Heart left ventricle (tissue), 16 donors: ENCODE data around the gene LAMTOR1. TPM values are rescaled to one million over a fixed set of nuclear protein-coding genes. Genes with fewer than 3 reads are reported as not detected.
"Not testable (repeated sequence)": the region's sequence is repeated elsewhere in the genome, so short reads cannot be mapped to it uniquely, and the experiment has no call there.

ENCODE experiments used
- ATAC-seq, 4 donors: fragments of 200-7000 bp; cut with Tn5 transposase; one replicate each; pipeline ENCODE4 v1.9.1; 2020 to 2022; ENCODE audit warnings: moderate library complexity in 4 of 4, mild to moderate bottlenecking in 3 of 4, moderate number of reproducible peaks in 1 of 4
- DNase-seq, 5 donors: peaks; one replicate each; pipeline ENCODE4 v3.0.0-alpha.2; 2020
- H3K27ac ChIP-seq, 12 donors: fragments of 200-600 bp; sonication (generic) in 4 of 12; one replicate each; pipeline versions ENCODE4 v1.5.0 to v1.8.0; 2016 to 2022; ENCODE audit warnings: mild to moderate bottlenecking in 2 of 12
- H3K27me3 ChIP-seq, 9 donors: fragments of 200-600 bp; sonication (generic) in 2 of 9; one replicate each; pipeline versions ENCODE4 v1.5.1 to v1.8.0; 2016 to 2022; ENCODE audit warnings: mild to moderate bottlenecking in 3 of 9
- H3K36me3 ChIP-seq, 9 donors: fragments of 200-600 bp; sonication (generic) in 2 of 9; one replicate each; pipeline versions ENCODE4 v1.5.0 to v1.8.0; 2018 to 2022; ENCODE audit warnings: mild to moderate bottlenecking in 2 of 9
- H3K4me1 ChIP-seq, 12 donors: fragments of 200-600 bp; sonication (generic) in 4 of 12; one replicate each; pipeline versions ENCODE4 v1.5.0 to v1.8.0; 2016 to 2022; ENCODE audit warnings: mild to moderate bottlenecking in 3 of 12
- H3K4me3 ChIP-seq, 12 donors: fragments of 200-600 bp; sonication (generic) in 4 of 12; one replicate each; pipeline versions ENCODE4 v1.5.0 to v1.8.0; 2017 to 2022; ENCODE audit warnings: mild to moderate bottlenecking in 9 of 12, moderate library complexity in 4 of 12
- H3K9me3 ChIP-seq, 12 donors: fragments of 200-600 bp; sonication (generic) in 4 of 12; one replicate each; pipeline versions ENCODE4 v1.5.0 to v1.8.0; 2016 to 2022; ENCODE audit warnings: mild to moderate bottlenecking in 1 of 12
- CTCF ChIP-seq, 12 donors: fragments of 200-600 bp; sonication (generic) in 4 of 12; IDR thresholded peaks; one replicate each; pipeline versions ENCODE4 v1.5.0 to v1.8.0; 2018 to 2022; ENCODE audit warnings: antibody characterized with exemption in 12 of 12, mild to moderate bottlenecking in 5 of 12
- POLR2A ChIP-seq, 2 donors: fragments of 450-650 bp; IDR thresholded peaks; one replicate each; pipeline ENCODE4 v1.6.1; 2017; ENCODE audit warnings: antibody characterized with exemption in 2 of 2, mild to moderate bottlenecking in 2 of 2, moderate library complexity in 2 of 2
- WGBS, 4 donors: extraction: QIAGEN DNeasy Blood & Tissue Kit in 2 of 4; methylation state at CpG; one replicate each; pipeline versions ENCODE4 v1.1.5 to v1.1.7; 2013 to 2018; 5-methylcytosine and 5-hydroxymethylcytosine counted together
- intact Hi-C, 10 donors: fragments of 100-400 bp; cut with DNase I; formaldehyde crosslinking; loops; one replicate each; pipeline versions ENCODE4 v1.11.1 to v1.14.2; 2022
- polyA plus RNA-seq, 2 donors: library from polyadenylated mRNA; stranded (reverse); fragments of 200-250 nt; gene quantifications; one replicate each; pipeline ENCODE4 v1.2.3, GENCODE V29; 2013
- total RNA-seq, 9 donors: library from RNA; depleted of rRNA in 2 of 9; stranded (reverse); fragments of >200 nt in 2 of 9; fragmentation: NEBNext Ultra II Directional in 3 of 9; extraction: Animal tissue kit (Norgen Biotek cat#: 25700) in 3 of 9; gene quantifications; one replicate each; pipeline versions ENCODE4 v1.1.0 to v1.2.4, GENCODE V29; 2016 to 2023
- donor health status: ischemic (EF 13 %, LVEDD 7.1; RV severe dilation, severe dysfunction).
- donor health status: healthy with polysubstance abuse.
- donor health status: DM: no; HTN: yes; CAD: no.
- donor health status: DM: no; HTN: no; CAD: no.
- donor health status: ischemic (EF 25% LVEDD 6.9; RV normal size, moderate dysfunction).
- donor health status: ischemic (EF 25% LVEDD 5.7; RV mildly dilated, moderate dysfunction).
- donor health status: healthy.
- donor health status: DM: yes; HTN: yes; CAD: no.
- donor health status: ischemic (EF 35%, LVEDD 5.7; RV mildly dilated, moderate dysfunction).
- donor health status: nonischemic (EF 11% LVEDD 7.7; RV severe dilation, severe dysfunction).
- donor health status: DM: yes; HTN: yes; CAD: no.
- donor health status: PGD.
- donor health status: ischemic (EF 29% LVEDD 5.4; RV normal size, mild dysfunction).
- donor health status: nonischemic (EF 23%, LVEDD 6.1; RV moderate dilation, normal function).

The LAMTOR1 gene
- total and polyA plus RNA-seq, 11 donors: 68.7 to 159 (median 84.8) TPM

GRCh38 chr11:72139500-72139899 is 36.4 kb upstream of the LAMTOR1 start:
- no peak for DNase-seq
- ATAC-seq: no peak
- 91 to 95% (median 94%) methylated on average over 11 of the region's 11 CpGs for WGBS, 4 donors
- Histone ChIP-seq H3K9me3 (no peaks in the 10 kb centered on the region), H3K4me3 (no peak overlapping the region), H3K27me3 (no peaks in the 10 kb centered on the region), H3K36me3 (no peaks in the 10 kb centered on the region), H3K4me1 (peaks cover 0 to 5% (median 0%) of the 10 kb centered on the region in 12 donors), H3K27ac (no peak overlapping the region)
- intact Hi-C loops: no loop called here
- no peak for TF ChIP-seq POLR2A (IDR thresholded peaks at IDR 0.05)
- no peak for TF ChIP-seq CTCF (IDR thresholded peaks at IDR 0.05)

DNA sequence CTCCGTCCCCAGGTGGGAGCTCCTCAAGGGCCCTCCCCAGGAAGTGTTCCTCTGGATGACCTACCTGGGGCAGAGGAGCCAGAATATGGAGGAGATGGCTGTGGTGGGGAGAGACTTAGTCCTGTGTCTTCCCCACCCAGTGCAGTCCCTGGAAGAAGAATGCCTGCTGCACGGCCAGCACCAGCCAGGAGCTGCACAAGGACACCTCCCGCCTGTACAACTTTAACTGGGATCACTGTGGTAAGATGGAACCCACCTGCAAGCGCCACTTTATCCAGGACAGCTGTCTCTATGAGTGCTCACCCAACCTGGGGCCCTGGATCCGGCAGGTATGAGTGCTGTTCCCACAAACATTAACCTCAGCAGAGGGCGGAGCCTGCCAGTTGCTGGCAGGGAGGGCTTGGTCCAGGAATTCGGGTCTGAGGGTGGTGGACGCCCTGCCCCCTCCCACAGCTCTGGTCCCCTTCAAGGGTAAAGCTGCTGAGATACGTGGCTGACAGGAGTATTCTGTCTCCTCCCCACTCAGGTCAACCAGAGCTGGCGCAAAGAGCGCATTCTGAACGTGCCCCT is 35.8 kb upstream of the LAMTOR1 start:
- no peak overlapping the region for H3K27ac ChIP-seq
- DNase-seq (no peak), ATAC-seq (no peak)
- intact Hi-C loops: no loop called here
- H3K4me3 ChIP-seq: no peak overlapping the region
- WGBS, 4 donors: 80 to 92% (median 83%) methylated on average over 9 to 12 of the region's 12 CpGs
- H3K4me1 ChIP-seq: peaks cover 0 to 6% (median 0%) of the 10 kb centered on the region in 12 donors
- H3K27me3 ChIP-seq: peaks cover 0 to 1% (median 0%) of the 10 kb centered on the region in 9 donors
- no peaks in the 10 kb centered on the region for H3K36me3 ChIP-seq
- no peak for TF ChIP-seq POLR2A (IDR thresholded peaks at IDR 0.05)
- no peak for TF ChIP-seq CTCF (IDR thresholded peaks at IDR 0.05)
- H3K9me3 ChIP-seq: no peaks in the 10 kb centered on the region

GRCh38 chr11:72136684-72137262 is 33.7 kb upstream of the LAMTOR1 start:
- Histone ChIP-seq H3K27ac (no peak overlapping the region), H3K4me3 (no peak overlapping the region), H3K9me3 (no peaks in the 10 kb centered on the region), H3K27me3 (peaks cover 0 to 10% (median 0%) of the 10 kb centered on the region in 9 donors), H3K4me1 (peaks cover 0 to 9% (median 0%) of the 10 kb centered on the region in 12 donors), H3K36me3 (no peaks in the 10 kb centered on the region)
- 70 to 93% (median 81%) methylated on average over 4 of the region's 4 CpGs for WGBS, 4 donors
- DNase-seq (no peak), ATAC-seq (no peak)
- TF ChIP-seq POLR2A (IDR thresholded peaks at IDR 0.05) (no peak), CTCF (IDR thresholded peaks at IDR 0.05) (no peak)
- intact Hi-C loops: no loop called here

DNA sequence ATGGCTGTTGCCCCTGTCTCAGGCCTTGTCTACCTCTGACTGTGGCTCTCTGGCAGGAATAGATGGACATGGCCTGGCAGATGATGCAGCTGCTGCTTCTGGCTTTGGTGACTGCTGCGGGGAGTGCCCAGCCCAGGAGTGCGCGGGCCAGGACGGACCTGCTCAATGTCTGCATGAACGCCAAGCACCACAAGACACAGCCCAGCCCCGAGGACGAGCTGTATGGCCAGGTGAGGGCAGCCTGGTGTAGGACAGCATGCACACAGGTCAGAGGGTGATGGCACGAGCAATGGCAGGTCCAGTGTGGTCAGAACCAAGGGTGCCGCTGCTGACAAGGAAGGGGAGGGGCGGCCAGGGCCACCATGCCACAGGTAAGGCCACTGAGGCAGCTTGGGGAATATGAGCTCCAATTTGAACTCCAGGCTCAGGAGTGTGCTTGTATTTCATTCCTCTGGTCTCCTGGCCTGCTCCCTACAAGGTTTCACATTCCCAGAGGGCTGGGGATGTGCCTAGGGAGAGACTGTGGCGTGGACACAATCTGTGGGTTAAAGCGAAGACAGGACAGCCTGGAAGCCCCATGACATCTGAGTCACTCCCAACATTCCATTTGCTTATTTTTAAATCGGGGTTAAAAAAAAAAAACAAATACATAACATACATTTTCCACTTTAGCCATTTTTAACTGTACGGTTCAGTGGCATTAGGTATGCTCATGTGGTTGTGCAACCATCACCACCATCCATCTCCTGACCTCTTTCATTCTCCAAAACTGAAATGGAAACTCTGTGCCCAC is 33.0 kb upstream of the LAMTOR1 start:
- Histone ChIP-seq H3K36me3 (no peaks in the 10 kb centered on the region), H3K9me3 (no peaks in the 10 kb centered on the region), H3K4me3 (no peak overlapping the region), H3K4me1 (peaks cover 0 to 9% (median 0%) of the 10 kb centered on the region in 12 donors), H3K27ac (no peak overlapping the region), H3K27me3 (peaks cover 0 to 10% (median 0%) of the 10 kb centered on the region in 9 donors)
- 82 to 90% (median 88%) methylated on average over 14 of the region's 14 CpGs for WGBS, 4 donors
- TF ChIP-seq POLR2A (IDR thresholded peaks at IDR 0.05) (no peak), CTCF (IDR thresholded peaks at IDR 0.05) (no peak)
- intact Hi-C loops: no loop called here
- DNase-seq (no peak), ATAC-seq (peak in 1 of 4 donors; percentile 40)

DNA sequence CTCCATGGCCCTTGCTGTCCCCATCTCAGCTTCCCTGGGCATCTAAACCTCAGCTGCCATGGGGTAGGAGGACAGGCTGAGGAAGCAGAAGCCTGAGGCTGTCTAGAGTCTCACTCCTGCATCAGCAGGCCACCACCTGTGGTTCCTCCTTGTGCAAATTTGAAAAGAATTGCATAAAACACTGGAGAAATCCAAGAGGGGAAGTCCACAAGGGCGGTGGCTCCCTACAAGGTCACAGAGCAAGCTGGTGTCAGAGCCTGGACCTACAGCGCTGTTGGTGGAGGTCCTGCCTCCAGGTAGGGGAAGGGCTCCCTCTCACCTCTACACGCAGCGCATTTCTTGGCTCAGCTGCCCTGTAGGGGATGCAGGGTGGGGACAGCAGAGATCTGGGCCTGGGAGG is 32.4 kb upstream of the LAMTOR1 start, which contains the start of gene FOLR3:
TSS of gene FOLR3 (plus strand) at position 253 of the 400 bp plus-strand sequence. CDS start 228 bp downstream, outside the sequence.
- H3K9me3 ChIP-seq, intact Hi-C loops, H3K36me3 ChIP-seq, DNase-seq, H3K27ac ChIP-seq, H3K4me1 ChIP-seq, H3K4me3 ChIP-seq: not testable (repeated sequence)
- WGBS, 4 donors: 83 to 87% (median 85%) methylated on average over 4 of the region's 4 CpGs
- peak in 2 of 4 donors; percentile 22 to 60 for ATAC-seq
- H3K27me3 ChIP-seq: peaks cover 0 to 10% (median 0%) of the 10 kb centered on the region in 9 donors
